ENCODE measurements around the gene HOMER1.

- TF ChIP-seq CTCF (conservative IDR thresholded peaks at IDR 0.05; ENCODE audit: low read length) (no peak), EZH2phosphoT487 (IDR thresholded peaks at IDR 0.05; ENCODE audit: borderline replicate concordance, low read depth, low read length) (no peak)
Measured at GRCh38 chr5:79423296-79423695, 90.6 kb downstream of the HOMER1 start.

Measured in OCI-LY7 (cell line).